ENCODE results near the gene ULBP1.
"Not testable (repeated sequence)": the region's sequence is repeated elsewhere in the genome, so short reads cannot be mapped to it uniquely, and the experiment has no call there.

DNA sequence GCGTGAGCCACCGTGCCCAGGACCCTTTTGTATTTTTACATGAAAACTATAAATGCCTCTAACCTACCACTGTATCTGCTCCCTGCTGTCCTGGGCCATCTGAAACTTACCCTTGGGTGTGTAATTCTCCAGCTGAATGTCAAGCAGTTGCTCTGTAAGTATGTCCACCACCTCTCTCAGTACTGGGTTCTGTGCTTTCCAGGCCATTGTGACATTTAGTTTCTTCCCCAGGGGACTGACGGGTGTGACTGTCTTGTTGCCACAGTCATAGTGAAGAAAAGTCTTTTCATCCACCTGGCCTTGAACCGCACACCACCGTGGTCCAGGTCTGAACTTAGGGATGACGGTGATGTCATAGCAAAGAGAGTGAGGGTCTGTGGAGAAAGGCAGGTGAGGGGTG lies 58.1 kb downstream of the ULBP1 start:
- not testable (repeated sequence) for TF ChIP-seq POLR2A (IDR thresholded peaks at IDR 0.05)
- TF ChIP-seq, protein P1, sequence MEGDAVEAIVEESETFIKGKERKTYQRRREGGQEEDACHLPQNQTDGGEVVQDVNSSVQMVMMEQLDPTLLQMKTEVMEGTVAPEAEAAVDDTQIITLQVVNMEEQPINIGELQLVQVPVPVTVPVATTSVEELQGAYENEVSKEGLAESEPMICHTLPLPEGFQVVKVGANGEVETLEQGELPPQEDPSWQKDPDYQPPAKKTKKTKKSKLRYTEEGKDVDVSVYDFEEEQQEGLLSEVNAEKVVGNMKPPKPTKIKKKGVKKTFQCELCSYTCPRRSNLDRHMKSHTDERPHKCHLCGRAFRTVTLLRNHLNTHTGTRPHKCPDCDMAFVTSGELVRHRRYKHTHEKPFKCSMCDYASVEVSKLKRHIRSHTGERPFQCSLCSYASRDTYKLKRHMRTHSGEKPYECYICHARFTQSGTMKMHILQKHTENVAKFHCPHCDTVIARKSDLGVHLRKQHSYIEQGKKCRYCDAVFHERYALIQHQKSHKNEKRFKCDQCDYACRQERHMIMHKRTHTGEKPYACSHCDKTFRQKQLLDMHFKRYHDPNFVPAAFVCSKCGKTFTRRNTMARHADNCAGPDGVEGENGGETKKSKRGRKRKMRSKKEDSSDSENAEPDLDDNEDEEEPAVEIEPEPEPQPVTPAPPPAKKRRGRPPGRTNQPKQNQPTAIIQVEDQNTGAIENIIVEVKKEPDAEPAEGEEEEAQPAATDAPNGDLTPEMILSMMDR (IDR thresholded peaks at IDR 0.05) = not testable (repeated sequence)
